ENCODE data around the gene EAPP.

EAPP gene

GRCh38 chr14:34537677-34538009 is 1.9 kb downstream of the EAPP start (continued):
- no peak for TF ChIP-seq PRDM4 (tag by site-specific recombination; IDR thresholded peaks at IDR 0.05)
- TF ChIP-seq ZNF10 (tag by site-specific recombination; IDR thresholded peaks at IDR 0.05), result no peak
- TF ChIP-seq ZNF596 (tag by site-specific recombination; IDR thresholded peaks at IDR 0.05), result no peak
- TF ChIP-seq ZBTB1 (tag by site-specific recombination; IDR thresholded peaks at IDR 0.05), result no peak
- no peak for TF ChIP-seq ZNF148 (tag by site-specific recombination; IDR thresholded peaks at IDR 0.05; ENCODE audit: borderline replicate concordance)
- no peak for TF ChIP-seq IKZF3 (tag by site-specific recombination; IDR thresholded peaks at IDR 0.05)
- TF ChIP-seq KLF8 (tag by site-specific recombination; IDR thresholded peaks at IDR 0.05), result no peak
- no peak for TF ChIP-seq ZNF513 (tag by site-specific recombination; IDR thresholded peaks at IDR 0.05)
- TF ChIP-seq ZNF354C (tag by site-specific recombination; IDR thresholded peaks at IDR 0.05; ENCODE audit: borderline replicate concordance, low read depth), result no peak
- TF ChIP-seq TCF7L2 (IDR thresholded peaks at IDR 0.05; ENCODE audit: borderline replicate concordance, low read depth, low read length), result no peak
- TF ChIP-seq GLIS2 (tag by site-specific recombination; IDR thresholded peaks at IDR 0.05), result no peak

- no peak overlapping the region; the same call in 1 of the 2 replicates for H3K4me3 ChIP-seq (ENCODE audit: low read depth, low read length)
- TF ChIP-seq OSR2 (tag by site-specific recombination; IDR thresholded peaks at IDR 0.05) (no peak), ZNF677 (tag by site-specific recombination; IDR thresholded peaks at IDR 0.05) (no peak), ZNF621 (tag by site-specific recombination; IDR thresholded peaks at IDR 0.05) (no peak), ZNF560 (tag by site-specific recombination; IDR thresholded peaks at IDR 0.05; ENCODE audit: borderline replicate concordance) (no peak), SP2 (tag by site-specific recombination; IDR thresholded peaks at IDR 0.05) (no peak), ZBTB49 (tag by site-specific recombination; IDR thresholded peaks at IDR 0.05; ENCODE audit: low read depth) (no peak), INSM2 (tag by site-specific recombination; IDR thresholded peaks at IDR 0.05) (no peak), ZNF391 (tag by site-specific recombination; IDR thresholded peaks at IDR 0.05; ENCODE audit: borderline replicate concordance, low read depth) (no peak), BCL11B (tag by site-specific recombination; IDR thresholded peaks at IDR 0.05; ENCODE audit: low read depth) (no peak), ZNF23 (tag by site-specific recombination; IDR thresholded peaks at IDR 0.05; ENCODE audit: borderline replicate concordance) (no peak)
- no peak overlapping the region for H3K27ac ChIP-seq (ENCODE audit: extremely low read depth, low read depth, low read length)
- POLR2A ChIA-PET, result no interaction called here
- peaks cover 36 to 39% of the 10 kb centered on the region in 2 experiments for H3K36me3 ChIP-seq (ENCODE audit: control insufficient read depth in 2 of 2, insufficient read depth in 1 of 2, low read length in 2 of 2)
- H3K9me3 ChIP-seq (ENCODE audit: control insufficient read depth, insufficient read depth, low read depth, low read length), result no peaks in the 10 kb centered on the region
- 0 out of 2 replicates have a peak, but pooled peaks cover 2% of the 10 kb centered on the region for H3K4me1 ChIP-seq (ENCODE audit: control insufficient read depth, insufficient read depth, low read length)
- CTCF ChIA-PET, result interaction anchor here (0.6 to 1.7 kb wide), 4 partner anchors 8 to 219 kb away, joined by 3 to 5 read pairs (median 4); no protein-coding TSS in a partner anchor
These were observed 2.4 kb downstream of the EAPP start for GRCh38 chr14:34536951-34537676.

Data from HEK293 (cell line).